Measurements from ENCODE around the gene STYX.

Gene STYX

DNA sequence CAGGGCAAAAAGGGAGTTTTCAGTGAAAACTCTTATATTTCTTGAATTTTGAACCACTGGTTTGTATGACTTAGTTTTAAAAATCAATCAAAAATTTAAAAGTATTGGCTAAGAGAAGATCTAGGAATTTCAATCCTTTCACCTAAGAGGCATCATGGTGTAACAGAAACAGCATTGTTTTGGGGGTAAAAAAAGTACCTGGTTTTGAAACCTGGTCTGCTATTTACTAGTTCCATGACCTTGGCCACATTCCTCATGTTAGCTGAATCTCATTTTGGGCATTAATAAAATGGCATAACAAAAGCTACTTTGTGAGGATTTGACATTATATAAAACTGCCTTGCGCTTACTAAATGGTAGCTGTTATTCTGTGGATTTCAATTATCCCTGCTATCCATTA, 78.1 kb downstream of the STYX start:
- Mint-ChIP-seq H3K27me3 (ENCODE audit: low read depth, poor library complexity) (no peaks in the 10 kb centered on the region), H3K4me1 (no peaks in the 10 kb centered on the region), H3K36me3 (ENCODE audit: low read depth) (no peaks in the 10 kb centered on the region), H3K27ac (no peak overlapping the region), H3K9me3 (no peaks in the 10 kb centered on the region), H3K4me3 (no peak overlapping the region)
- no peak for DNase-seq
- TF ChIP-seq, protein P1, sequence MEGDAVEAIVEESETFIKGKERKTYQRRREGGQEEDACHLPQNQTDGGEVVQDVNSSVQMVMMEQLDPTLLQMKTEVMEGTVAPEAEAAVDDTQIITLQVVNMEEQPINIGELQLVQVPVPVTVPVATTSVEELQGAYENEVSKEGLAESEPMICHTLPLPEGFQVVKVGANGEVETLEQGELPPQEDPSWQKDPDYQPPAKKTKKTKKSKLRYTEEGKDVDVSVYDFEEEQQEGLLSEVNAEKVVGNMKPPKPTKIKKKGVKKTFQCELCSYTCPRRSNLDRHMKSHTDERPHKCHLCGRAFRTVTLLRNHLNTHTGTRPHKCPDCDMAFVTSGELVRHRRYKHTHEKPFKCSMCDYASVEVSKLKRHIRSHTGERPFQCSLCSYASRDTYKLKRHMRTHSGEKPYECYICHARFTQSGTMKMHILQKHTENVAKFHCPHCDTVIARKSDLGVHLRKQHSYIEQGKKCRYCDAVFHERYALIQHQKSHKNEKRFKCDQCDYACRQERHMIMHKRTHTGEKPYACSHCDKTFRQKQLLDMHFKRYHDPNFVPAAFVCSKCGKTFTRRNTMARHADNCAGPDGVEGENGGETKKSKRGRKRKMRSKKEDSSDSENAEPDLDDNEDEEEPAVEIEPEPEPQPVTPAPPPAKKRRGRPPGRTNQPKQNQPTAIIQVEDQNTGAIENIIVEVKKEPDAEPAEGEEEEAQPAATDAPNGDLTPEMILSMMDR (IDR thresholded peaks at IDR 0.05): no peak

DNA sequence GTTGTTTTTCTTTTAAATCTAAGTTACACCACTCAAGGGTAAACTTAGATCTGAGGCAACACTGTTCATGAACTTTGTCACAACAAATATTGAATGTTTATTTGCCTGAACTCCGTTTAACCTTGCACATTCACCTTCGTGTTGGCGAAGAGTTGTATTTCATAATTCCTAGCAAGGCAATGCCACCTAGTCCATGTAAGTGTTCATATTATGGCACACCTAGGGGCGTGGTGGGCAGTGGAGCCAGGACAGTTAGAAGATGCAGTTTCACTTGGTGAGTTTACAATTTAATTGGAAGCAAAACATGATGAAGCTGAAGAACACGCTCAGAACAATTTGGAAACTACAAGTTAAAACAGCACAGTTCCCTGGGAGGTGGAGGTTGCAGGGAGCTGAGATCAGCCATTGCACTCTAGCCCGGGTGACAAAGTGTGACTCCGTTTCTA, 91.9 kb downstream of the STYX start:
- Mint-ChIP-seq H3K4me1 (no peaks in the 10 kb centered on the region), H3K4me3 (no peak overlapping the region), H3K27ac (no peak overlapping the region), H3K27me3 (ENCODE audit: low read depth, poor library complexity) (no peaks in the 10 kb centered on the region), H3K36me3 (ENCODE audit: low read depth) (no peaks in the 10 kb centered on the region), H3K9me3 (no peaks in the 10 kb centered on the region)
- no peak for DNase-seq
- TF ChIP-seq, protein P1 (IDR thresholded peaks at IDR 0.05): no peak

DNA sequence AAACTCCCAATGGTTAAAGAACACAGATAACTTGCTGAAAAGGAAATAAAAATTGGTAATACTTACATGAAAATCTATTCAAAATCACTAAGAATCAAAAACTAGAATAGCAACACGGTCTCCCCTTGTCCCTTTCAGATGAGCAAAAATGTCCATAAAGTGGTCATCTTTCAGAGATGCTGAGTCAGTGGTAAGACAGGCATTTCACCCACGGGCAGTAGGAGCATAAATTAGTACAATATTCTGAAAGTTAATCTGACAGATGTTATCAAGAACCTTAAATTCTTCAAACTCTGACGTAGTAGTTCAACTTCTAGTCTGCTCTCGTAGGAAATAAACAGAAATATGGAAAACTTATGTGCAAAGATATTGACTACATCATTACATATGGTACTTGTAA, 94.5 kb downstream of the STYX start:
- TF ChIP-seq, protein P1 (IDR thresholded peaks at IDR 0.05): no peak
- no peak overlapping the region for H3K4me3 Mint-ChIP-seq
- no peaks in the 10 kb centered on the region for H3K9me3 Mint-ChIP-seq
- H3K27me3 Mint-ChIP-seq (ENCODE audit: low read depth, poor library complexity): no peaks in the 10 kb centered on the region
- H3K27ac Mint-ChIP-seq: no peak overlapping the region
- H3K4me1 Mint-ChIP-seq: peaks cover 8% of the 10 kb centered on the region
- H3K36me3 Mint-ChIP-seq (ENCODE audit: low read depth): no peaks in the 10 kb centered on the region
- DNase-seq: no peak

Data from nephron progenitor cell (in vitro differentiated cells).